ENCODE data around the gene ALAD. TPM values are rescaled to one million over a fixed set of nuclear protein-coding genes. Genes with fewer than 3 reads are reported as not detected.

Gene ALAD
- total RNA-seq, 1 donor from 2014 or later, result 19.3 TPM

- Mint-ChIP-seq H3K4me1 (ENCODE audit: unreplicated experiment) (peaks cover 13% of the 10 kb centered on the region), H3K36me3 (ENCODE audit: low read depth, unreplicated experiment) (peaks cover 24% of the 10 kb centered on the region), H3K27me3 (ENCODE audit: unreplicated experiment) (peaks cover 8% of the 10 kb centered on the region), H3K4me3 (ENCODE audit: unreplicated experiment) (no peak overlapping the region), H3K27ac (ENCODE audit: unreplicated experiment) (no peak overlapping the region), H3K9me3 (ENCODE audit: unreplicated experiment) (no peaks in the 10 kb centered on the region)
- no peak for TF ChIP-seq CTCF (IDR thresholded peaks at IDR 0.05; ENCODE audit: unreplicated experiment)
- DNase-seq (ENCODE audit: low spot score), result no peak
Measured at GRCh38 chr9:113393281-113393680, 7.8 kb downstream of the ALAD start.

GRCh38 chr9:113391917-113392316 lies 9.2 kb downstream of the ALAD start:
- TF ChIP-seq CTCF (IDR thresholded peaks at IDR 0.05; ENCODE audit: unreplicated experiment), result no peak
- H3K36me3 Mint-ChIP-seq (ENCODE audit: low read depth, unreplicated experiment), result peaks cover 33% of the 10 kb centered on the region

GRCh38 chr9:113390192-113390960 lies 10.7 kb downstream of the ALAD start:
- Mint-ChIP-seq H3K9me3 (ENCODE audit: unreplicated experiment) (no peaks in the 10 kb centered on the region), H3K4me3 (ENCODE audit: unreplicated experiment) (no peak overlapping the region), H3K27ac (ENCODE audit: unreplicated experiment) (no peak overlapping the region), H3K27me3 (ENCODE audit: unreplicated experiment) (peaks cover 6% of the 10 kb centered on the region), H3K36me3 (ENCODE audit: low read depth, unreplicated experiment) (peaks cover 37% of the 10 kb centered on the region), H3K4me1 (ENCODE audit: unreplicated experiment) (peaks cover 2% of the 10 kb centered on the region)
- DNase-seq (ENCODE audit: low spot score), result no peak
- TF ChIP-seq CTCF (IDR thresholded peaks at IDR 0.05; ENCODE audit: unreplicated experiment), result no peak

More at GRCh38 chr9:113391917-113392316, 9.2 kb downstream of the ALAD start:
- Mint-ChIP-seq H3K4me1 (ENCODE audit: unreplicated experiment) (peaks cover 11% of the 10 kb centered on the region), H3K27ac (ENCODE audit: unreplicated experiment) (no peak overlapping the region), H3K27me3 (ENCODE audit: unreplicated experiment) (peaks cover 9% of the 10 kb centered on the region), H3K9me3 (ENCODE audit: unreplicated experiment) (no peaks in the 10 kb centered on the region), H3K4me3 (ENCODE audit: unreplicated experiment) (no peak overlapping the region)
- no peak for DNase-seq (ENCODE audit: low spot score)

- no peak for TF ChIP-seq CTCF (IDR thresholded peaks at IDR 0.05; ENCODE audit: unreplicated experiment)
- no peak overlapping the region for H3K4me3 Mint-ChIP-seq (ENCODE audit: unreplicated experiment)
- H3K36me3 Mint-ChIP-seq (ENCODE audit: low read depth, unreplicated experiment), result peaks cover 34% of the 10 kb centered on the region
- peaks cover 6% of the 10 kb centered on the region for H3K27me3 Mint-ChIP-seq (ENCODE audit: unreplicated experiment)
- H3K4me1 Mint-ChIP-seq (ENCODE audit: unreplicated experiment), result peaks cover 2% of the 10 kb centered on the region
- no peak for DNase-seq (ENCODE audit: low spot score)
- H3K9me3 Mint-ChIP-seq (ENCODE audit: unreplicated experiment), result no peaks in the 10 kb centered on the region
- H3K27ac Mint-ChIP-seq (ENCODE audit: unreplicated experiment), result no peak overlapping the region
Measured at GRCh38 chr9:113389451-113389850, 11.6 kb downstream of the ALAD start.

GRCh38 chr9:113388833-113389232 lies 12.3 kb downstream of the ALAD start:
- H3K36me3 Mint-ChIP-seq (ENCODE audit: low read depth, unreplicated experiment), result peaks cover 34% of the 10 kb centered on the region
- H3K9me3 Mint-ChIP-seq (ENCODE audit: unreplicated experiment), result no peaks in the 10 kb centered on the region
- peaks cover 6% of the 10 kb centered on the region for H3K27me3 Mint-ChIP-seq (ENCODE audit: unreplicated experiment)
- TF ChIP-seq CTCF (IDR thresholded peaks at IDR 0.05; ENCODE audit: unreplicated experiment), result no peak
- H3K4me1 Mint-ChIP-seq (ENCODE audit: unreplicated experiment), result peaks cover 2% of the 10 kb centered on the region
- DNase-seq (ENCODE audit: low spot score), result no peak
- H3K4me3 Mint-ChIP-seq (ENCODE audit: unreplicated experiment), result peak overlapping the region; percentile 29
- no peak overlapping the region for H3K27ac Mint-ChIP-seq (ENCODE audit: unreplicated experiment)

Data from endothelial cell (in vitro differentiated cells).